Renal pelvis (tissue), 4 donors: Measurements from ENCODE around the gene SKIC8. TPM values are rescaled to one million over a fixed set of nuclear protein-coding genes. Genes with fewer than 3 reads are reported as not detected.

ENCODE experiments used
- DNase-seq: peaks from one replicate; pipeline ENCODE4 v3.0.0-alpha.2; 2013
- polyA plus RNA-seq, 3 donors: library from polyadenylated mRNA; unstranded; fragments of 120-200 nt; gene quantifications; one replicate each; pipeline ENCODE4 v1.2.1, GENCODE V29; 2013; ENCODE audit not compliant: insufficient read length in 3 of 3

The SKIC8 gene
- polyA plus RNA-seq, 3 donors = 101 to 112 (median 103) TPM

- DNase-seq = no peak
Measured at GRCh38 chr15:78234515-78235040, 64.8 kb downstream of the SKIC8 start, which contains the start of gene ACSBG1. Gene ACSBG1 (minus strand): TSS chr15:78234565. CDS start chr15:78234501, 64 bp downstream.

- no peak for DNase-seq
Measured at GRCh38 chr15:78233496-78233895, 65.9 kb downstream of the SKIC8 start.

Other genes with a start within 250 kb of the SKIC8 start
- gene TBC1D2B, start 221.9 kb downstream of the SKIC8 start, polyA plus RNA-seq = 10 to 100 TPM; 25.9 to 30.5 (median 28.0) TPM
- 1 to 10 TPM in 1 of 3 donors, under 1 TPM in 2; 0.83 to 1.2 (median 0.93) TPM for gene SH2D7, start 207.0 kb downstream of the SKIC8 start, polyA plus RNA-seq
- gene CIB2, start 168.2 kb downstream of the SKIC8 start, polyA plus RNA-seq = 10 to 100 TPM; 32.3 to 41.1 (median 40.1) TPM
- gene IDH3A, start 150.2 kb downstream of the SKIC8 start, polyA plus RNA-seq = 10 to 100 TPM; 47.6 to 58.1 (median 48.1) TPM
- 1 to 10 TPM in 2 of 3 donors, under 1 TPM in 1; 0.54 to 2.1 (median 1.3) TPM for gene ACSBG1, start 65.0 kb downstream of the SKIC8 start, polyA plus RNA-seq
- 10 to 100 TPM; 22.4 to 32.2 (median 29.4) TPM for gene DNAJA4, start 35.0 kb downstream of the SKIC8 start, polyA plus RNA-seq
- gene CRABP1, start 40.7 kb upstream of the SKIC8 start, polyA plus RNA-seq = 10 to 100 TPM; 44.4 to 58.1 (median 51.0) TPM
- gene IREB2, start 138.6 kb upstream of the SKIC8 start, polyA plus RNA-seq = 10 to 100 TPM; 49.6 to 71.5 (median 64.5) TPM
- 10 to 100 TPM in 2 of 3 donors, 1 to 10 TPM in 1; 7.3 to 11.2 (median 10.3) TPM for gene HYKK, start 208.0 kb upstream of the SKIC8 start, polyA plus RNA-seq
- gene PSMA4, start 240.8 kb upstream of the SKIC8 start, polyA plus RNA-seq = 100 to 1,000 TPM; 247 to 260 (median 255) TPM